Activated CD4-positive, CD25-positive, alpha-beta regulatory T cell treated with anti-CD3 and anti-CD28 coated beads, Interleukin-2, amount 50 U/mL, for 72 hours (primary cell): ENCODE results near the gene KIF21B.
"Not testable (repeated sequence)": the region's sequence is repeated elsewhere in the genome, so short reads cannot be mapped to it uniquely, and the experiment has no call there.

ENCODE experiments used
- DNase-seq: peaks from one replicate; pipeline ENCODE4 v3.0.0; 2021

The KIF21B gene

GRCh38 chr1:200930285-200930684, 93.2 kb downstream of the KIF21B start:
- DNase-seq, result not testable (repeated sequence)

- no peak for DNase-seq
These were observed 93.8 kb downstream of the KIF21B start for GRCh38 chr1:200929530-200930278.

- DNase-seq, result no peak
These were observed 97.7 kb downstream of the KIF21B start for GRCh38 chr1:200925831-200926230.

GRCh38 chr1:200923601-200924000, 99.9 kb downstream of the KIF21B start:
- no peak for DNase-seq

GRCh38 chr1:200922406-200922805, 101.1 kb downstream of the KIF21B start:
- DNase-seq, result peak; percentile 20

- peak; percentile 8 for DNase-seq
These were observed 101.9 kb downstream of the KIF21B start for GRCh38 chr1:200921571-200922110.
